ENCODE results near the gene MET.

The MET gene

GRCh38 chr7:116771640-116772039 is 99.6 kb downstream of the MET start:
- H3K4me3 ChIP-seq (ENCODE audit: low read depth, low read length) = no peak overlapping the region
- CTCF ChIA-PET = interaction anchor here (0.7 kb wide), 1 partner anchor 681 kb away, joined by 4 read pairs; no protein-coding TSS in a partner anchor
- no peaks in the 10 kb centered on the region for H3K9me3 ChIP-seq (ENCODE audit: control insufficient read depth, insufficient read depth, low read depth, low read length)
- no peak overlapping the region for H3K27ac ChIP-seq (ENCODE audit: extremely low read depth, low read depth, low read length)
- peaks cover 12 to 81% of the 10 kb centered on the region in 2 experiments for H3K36me3 ChIP-seq (ENCODE audit: control insufficient read depth in 2 of 2, insufficient read depth in 1 of 2, low read length in 2 of 2)
- TF ChIP-seq MYNN (tag by site-specific recombination; IDR thresholded peaks at IDR 0.05; ENCODE audit: borderline replicate concordance) (no peak), ZBTB1 (tag by site-specific recombination; IDR thresholded peaks at IDR 0.05) (no peak), ZNF585B (tag by site-specific recombination; IDR thresholded peaks at IDR 0.05) (no peak), ZFP41 (tag by site-specific recombination; IDR thresholded peaks at IDR 0.05; ENCODE audit: borderline replicate concordance) (no peak), SALL2 (tag by site-specific recombination; IDR thresholded peaks at IDR 0.05; ENCODE audit: borderline replicate concordance) (no peak), ZFHX2 (tag by site-specific recombination; conservative IDR thresholded peaks at IDR 0.05) (no peak), ZNF146 (tag by site-specific recombination; IDR thresholded peaks at IDR 0.05) (no peak), GFI1B (tag by site-specific recombination; IDR thresholded peaks at IDR 0.05) (no peak), ZBTB6 (tag by site-specific recombination; IDR thresholded peaks at IDR 0.05) (no peak), ZBTB8A (tag by site-specific recombination; IDR thresholded peaks at IDR 0.05) (no peak), ZNF785 (tag by site-specific recombination; IDR thresholded peaks at IDR 0.05) (no peak), ZNF398 (tag by site-specific recombination; IDR thresholded peaks at IDR 0.05) (no peak), ZBTB17 (tag by site-specific recombination; IDR thresholded peaks at IDR 0.05) (no peak), ZEB2 (tag by site-specific recombination; IDR thresholded peaks at IDR 0.05) (no peak), ZNF16 (tag by site-specific recombination; IDR thresholded peaks at IDR 0.05; ENCODE audit: low read depth) (no peak), ZIC2 (tag by site-specific recombination; IDR thresholded peaks at IDR 0.05) (no peak), ZNF112 (tag by site-specific recombination; IDR thresholded peaks at IDR 0.05) (no peak), GLIS2 (tag by site-specific recombination; IDR thresholded peaks at IDR 0.05) (no peak), ZNF155 (tag by site-specific recombination; IDR thresholded peaks at IDR 0.05) (no peak), REPIN1 (tag by site-specific recombination; IDR thresholded peaks at IDR 0.05; ENCODE audit: low read depth) (no peak)
- POLR2A ChIA-PET = no interaction called here
- H3K4me1 ChIP-seq (ENCODE audit: control insufficient read depth, insufficient read depth, low read length) = no peaks in the 10 kb centered on the region

GRCh38 chr7:116772423-116772863 is 100.4 kb downstream of the MET start:
- ChIA-PET POLR2A (no interaction called here), CTCF (interaction anchor here (0.7 to 1.0 kb wide), 2 partner anchors 14 to 682 kb away, joined by 3 to 4 read pairs; no protein-coding TSS in a partner anchor)
- TF ChIP-seq ZFP37 (tag by site-specific recombination; IDR thresholded peaks at IDR 0.05) (no peak), ZNF202 (tag by site-specific recombination; IDR thresholded peaks at IDR 0.05; ENCODE audit: borderline replicate concordance) (no peak), ZNF645 (tag by site-specific recombination; IDR thresholded peaks at IDR 0.05) (no peak), ZNF580 (tag by site-specific recombination; IDR thresholded peaks at IDR 0.05) (no peak), ZNF473 (tag by site-specific recombination; IDR thresholded peaks at IDR 0.05) (no peak), ZEB2 (tag by site-specific recombination; IDR thresholded peaks at IDR 0.05) (no peak), ZNF585B (tag by site-specific recombination; IDR thresholded peaks at IDR 0.05) (no peak), ZNF76 (tag by site-specific recombination; IDR thresholded peaks at IDR 0.05; ENCODE audit: borderline replicate concordance, low read depth) (no peak), ZNF211 (tag by site-specific recombination; IDR thresholded peaks at IDR 0.05; ENCODE audit: low read depth) (no peak), ZSCAN5A (tag by site-specific recombination; IDR thresholded peaks at IDR 0.05) (no peak), ZNF624 (tag by site-specific recombination; IDR thresholded peaks at IDR 0.05) (no peak), ZNF184 (tag by site-specific recombination; IDR thresholded peaks at IDR 0.05) (no peak)
- H3K36me3 ChIP-seq (ENCODE audit: control insufficient read depth in 2 of 2, insufficient read depth in 1 of 2, low read length in 2 of 2) = peaks cover 12 to 77% of the 10 kb centered on the region in 2 experiments
- H3K9me3 ChIP-seq (ENCODE audit: control insufficient read depth, insufficient read depth, low read depth, low read length) = no peaks in the 10 kb centered on the region
- H3K27ac ChIP-seq (ENCODE audit: extremely low read depth, low read depth, low read length) = no peak overlapping the region
- H3K4me1 ChIP-seq (ENCODE audit: control insufficient read depth, insufficient read depth, low read length) = no peaks in the 10 kb centered on the region
- no peak overlapping the region for H3K4me3 ChIP-seq (ENCODE audit: low read depth, low read length)

Measured in HEK293 (cell line).